ENCODE results near the gene NRXN3.

Gene NRXN3

DNA sequence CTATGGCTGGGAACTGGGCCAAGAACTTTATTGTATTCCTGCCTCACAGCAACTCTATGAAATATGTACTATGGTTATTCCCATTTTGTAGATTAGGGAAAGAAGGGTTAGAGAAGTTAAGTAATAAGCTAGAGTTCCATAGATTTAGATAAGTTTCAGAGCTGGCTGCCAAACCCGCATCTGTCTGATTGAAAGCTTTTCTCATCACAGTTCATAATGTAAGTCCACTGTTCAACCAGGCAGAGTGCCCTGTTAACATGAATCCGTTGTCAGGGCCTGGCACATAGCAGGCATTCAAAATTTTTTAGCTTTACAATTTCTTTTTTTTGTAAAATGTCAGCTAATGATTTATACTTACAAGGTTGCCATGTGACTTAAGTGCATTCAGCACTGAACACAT, 467.3 kb downstream of the NRXN3 start:
- DNase-seq (ENCODE audit: low read depth, low spot score), result no peak

DNA sequence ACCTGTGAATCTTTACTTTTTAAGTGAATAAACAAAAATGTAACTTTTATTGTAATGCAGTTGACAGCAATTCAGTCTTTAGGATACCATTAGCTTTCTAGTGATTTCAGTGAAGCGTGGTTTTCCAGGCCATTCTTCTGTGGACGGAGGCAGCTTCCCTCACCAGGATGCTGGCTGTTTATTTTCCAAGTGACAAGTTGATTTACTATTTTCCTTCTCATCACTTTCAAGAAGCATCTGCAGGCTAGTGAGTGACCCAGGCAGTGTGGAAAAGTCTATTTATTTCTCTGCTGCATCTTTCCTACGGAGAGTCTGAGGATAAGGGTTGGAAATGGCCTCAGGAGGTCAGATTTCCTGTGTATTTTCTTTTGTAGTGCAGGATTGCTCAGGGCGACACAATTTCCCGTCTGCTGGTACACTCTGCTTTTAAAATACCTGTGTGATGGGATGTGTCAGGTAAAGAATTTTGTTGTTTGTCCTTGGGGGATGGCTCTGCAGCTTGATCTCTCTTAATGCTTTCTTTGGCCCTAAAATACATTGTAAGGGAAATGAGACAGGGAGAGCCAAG, 467.8 kb downstream of the NRXN3 start:
- DNase-seq (ENCODE audit: low read depth, low spot score), result no peak

DNA sequence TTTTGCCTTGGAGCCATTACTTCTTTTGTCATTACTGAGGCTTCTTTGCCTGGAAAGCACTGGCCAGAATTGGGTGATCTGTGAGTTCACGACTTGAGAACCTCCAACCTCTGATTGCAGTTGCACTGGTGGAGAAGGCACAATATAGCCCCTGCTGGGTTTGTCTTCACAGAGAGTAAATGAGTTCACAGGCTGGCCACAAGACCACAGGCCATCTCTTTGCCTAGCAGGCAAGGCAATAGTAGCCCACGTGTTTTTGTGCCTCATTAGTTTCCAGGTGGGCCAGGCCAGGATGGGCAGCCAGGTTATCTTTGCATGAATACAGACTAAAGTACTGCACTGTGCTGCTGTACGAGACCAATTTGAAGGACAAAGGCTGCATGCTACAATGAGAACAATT, 468.8 kb downstream of the NRXN3 start:
- no peak for DNase-seq (ENCODE audit: low read depth, low spot score)

DNA sequence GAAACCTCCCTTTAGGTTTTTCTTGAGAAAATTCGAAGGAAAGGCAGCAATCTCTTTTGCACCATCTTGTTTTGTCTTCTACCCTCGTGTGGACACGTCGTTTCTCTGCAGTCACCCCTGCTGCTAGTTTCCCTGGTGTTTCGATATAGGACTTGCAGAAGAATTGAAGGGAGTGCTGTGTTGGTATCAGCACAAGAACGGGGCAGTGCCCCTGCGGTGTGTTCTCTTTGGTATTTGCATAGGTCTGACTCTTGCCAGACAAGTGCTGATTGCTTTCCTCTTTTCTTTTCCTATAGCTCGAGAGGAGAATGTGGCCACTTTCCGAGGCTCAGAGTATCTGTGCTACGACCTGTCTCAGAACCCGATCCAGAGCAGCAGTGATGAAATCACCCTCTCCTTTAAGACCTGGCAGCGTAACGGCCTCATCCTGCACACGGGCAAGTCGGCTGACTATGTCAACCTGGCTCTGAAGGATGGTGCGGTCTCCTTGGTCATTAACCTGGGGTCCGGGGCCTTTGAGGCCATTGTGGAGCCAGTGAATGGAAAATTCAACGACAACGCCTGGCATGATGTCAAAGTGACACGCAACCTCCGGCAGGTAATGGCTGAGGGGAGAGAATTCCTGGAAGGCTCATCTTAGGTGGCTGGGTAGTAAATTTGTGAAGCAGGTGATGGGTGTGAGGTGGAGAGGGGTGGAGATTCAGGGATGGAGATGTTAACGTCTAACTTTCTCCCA, 474.8 kb downstream of the NRXN3 start:
- no peak for DNase-seq (ENCODE audit: low read depth, low spot score)

- DNase-seq (ENCODE audit: low read depth, low spot score), result no peak
Measured at GRCh38 chr14:78652727-78653126, 482.6 kb downstream of the NRXN3 start.

- no peak for DNase-seq (ENCODE audit: low read depth, low spot score)
Measured at GRCh38 chr14:78653173-78653572, 483.0 kb downstream of the NRXN3 start.

DNA sequence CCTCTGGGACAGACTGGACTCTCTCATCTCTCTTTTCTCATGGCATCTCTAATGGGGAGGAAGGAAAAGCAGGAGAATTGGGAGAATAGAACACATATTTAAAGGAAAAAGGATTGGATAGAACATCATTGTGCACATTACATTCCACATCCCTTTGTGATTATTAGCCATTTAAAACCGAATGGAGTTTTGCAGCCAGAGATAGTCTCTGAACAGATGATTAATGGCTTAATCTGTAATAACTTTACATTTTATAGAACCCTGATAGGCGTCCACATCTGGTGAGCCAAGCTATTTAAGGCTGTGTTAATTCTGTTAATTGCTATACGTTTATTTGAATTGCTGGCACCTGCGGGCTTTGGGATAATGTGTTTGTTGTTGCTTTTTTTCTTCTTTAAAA, 487.3 kb downstream of the NRXN3 start:
- DNase-seq (ENCODE audit: low read depth, low spot score), result no peak

- no peak for DNase-seq (ENCODE audit: low read depth, low spot score)
Measured at GRCh38 chr14:78664841-78665240, 494.7 kb downstream of the NRXN3 start.

- no peak for DNase-seq (ENCODE audit: low read depth, low spot score)
Measured at GRCh38 chr14:78666336-78667056, 496.3 kb downstream of the NRXN3 start.

DNA sequence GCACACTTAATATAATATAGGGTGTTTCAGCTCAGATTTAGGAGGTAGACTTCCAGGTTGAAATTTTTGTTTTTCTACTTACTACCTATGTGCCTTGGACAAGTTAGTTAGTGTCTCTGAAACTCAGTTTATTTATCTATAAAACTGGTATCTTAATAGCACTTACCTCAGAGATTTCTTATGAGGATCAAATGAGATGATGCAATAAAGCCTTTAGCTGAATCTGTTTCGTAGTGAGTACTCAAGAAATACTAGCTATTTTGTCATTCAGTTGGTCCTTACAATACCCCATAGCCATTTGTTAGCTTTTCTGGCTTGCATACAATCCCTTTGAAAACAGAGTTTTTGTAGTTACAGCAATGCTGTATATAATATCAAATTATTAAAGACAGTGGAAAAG, 497.0 kb downstream of the NRXN3 start:
- no peak for DNase-seq (ENCODE audit: low read depth, low spot score)

GRCh38 chr14:78673845-78674244, 503.7 kb downstream of the NRXN3 start:
- no peak for DNase-seq (ENCODE audit: low read depth, low spot score)

- DNase-seq (ENCODE audit: low read depth, low spot score), result no peak
Measured at GRCh38 chr14:78674820-78675219, 504.6 kb downstream of the NRXN3 start.

- peak; percentile 25 for DNase-seq (ENCODE audit: low read depth, low spot score)
Measured at GRCh38 chr14:78683206-78683605, 513.0 kb downstream of the NRXN3 start.

DNA sequence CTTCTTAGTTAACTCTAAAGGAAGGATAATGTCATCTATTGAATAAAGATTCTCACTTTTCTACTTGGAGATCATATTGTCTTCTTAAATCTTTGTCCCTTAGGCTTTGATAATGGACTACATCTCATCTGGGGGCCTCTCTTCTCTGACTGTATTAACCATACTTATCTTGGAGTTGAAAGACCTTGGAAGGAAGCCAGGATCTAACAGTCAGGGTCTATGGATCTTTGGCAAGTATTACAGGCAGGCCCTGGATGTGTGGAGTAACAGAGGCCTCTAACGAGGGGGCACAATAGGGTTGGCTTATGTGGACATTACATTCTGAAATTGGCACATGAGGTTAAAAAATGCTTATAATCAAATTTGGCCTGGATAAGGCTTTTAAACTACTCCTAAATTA, 513.8 kb downstream of the NRXN3 start:
- no peak for DNase-seq (ENCODE audit: low read depth, low spot score)

- DNase-seq (ENCODE audit: low read depth, low spot score), result no peak
Measured at GRCh38 chr14:78688503-78688902, 518.3 kb downstream of the NRXN3 start.

- peak; percentile 42 for DNase-seq (ENCODE audit: low read depth, low spot score)
Measured at GRCh38 chr14:78690836-78691235, 520.7 kb downstream of the NRXN3 start.

DNA sequence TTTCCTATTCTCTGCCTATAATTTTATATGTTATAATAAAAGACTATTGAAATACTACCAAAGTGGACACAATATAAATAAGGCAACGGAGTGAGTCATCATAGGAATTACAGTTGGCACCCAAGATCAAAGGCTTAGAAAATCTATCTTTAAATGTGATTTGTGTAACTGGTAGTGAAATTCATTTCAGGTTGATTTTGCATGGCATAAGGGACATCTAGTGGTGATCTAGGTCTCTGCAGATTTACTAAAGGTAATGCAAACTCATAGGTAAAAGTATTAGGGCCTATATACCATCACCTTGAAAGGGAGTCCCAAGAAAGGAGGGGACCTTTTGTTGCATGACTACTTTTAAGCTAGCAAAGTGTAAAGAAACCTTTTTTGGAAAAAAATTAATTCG, 527.2 kb downstream of the NRXN3 start:
- peak; percentile 62 for DNase-seq (ENCODE audit: low read depth, low spot score)

GRCh38 chr14:78698991-78699390, 528.8 kb downstream of the NRXN3 start:
- DNase-seq (ENCODE audit: low read depth, low spot score), result no peak

DNA sequence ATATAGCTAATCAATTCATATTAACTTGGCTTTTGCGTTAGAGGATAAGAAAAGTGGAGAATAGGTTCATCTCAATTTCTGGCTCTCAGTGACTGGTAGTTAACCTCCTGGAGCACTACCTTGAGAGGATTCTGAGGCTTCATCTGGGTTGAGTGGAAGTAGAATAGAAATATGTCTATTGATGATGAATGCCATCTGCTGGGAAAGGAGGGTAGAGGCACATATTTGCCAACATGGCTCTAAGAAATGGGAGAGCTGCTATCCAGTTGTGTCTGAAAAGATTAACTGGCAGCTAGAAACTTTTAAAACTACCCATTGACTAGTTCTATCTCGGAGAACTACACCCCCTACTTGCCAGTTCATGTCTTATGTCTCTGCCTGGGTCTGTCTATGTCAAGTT, 530.1 kb downstream of the NRXN3 start:
- DNase-seq (ENCODE audit: low read depth, low spot score), result no peak

- DNase-seq (ENCODE audit: low read depth, low spot score), result peak; percentile 64
Measured at GRCh38 chr14:78701246-78701645, 531.1 kb downstream of the NRXN3 start.

GRCh38 chr14:78704965-78705364, 534.8 kb downstream of the NRXN3 start:
- no peak for DNase-seq (ENCODE audit: low read depth, low spot score)

- DNase-seq (ENCODE audit: low read depth, low spot score), result no peak
Measured at GRCh38 chr14:78705989-78706388, 535.8 kb downstream of the NRXN3 start.

Measured in astrocyte of the hippocampus (primary cell).